ENCODE data around the gene MAL.

GRCh38 chr2:95072424-95072823 is 46.9 kb downstream of the MAL start:
- TF ChIP-seq CTCF (IDR thresholded peaks at IDR 0.05; ENCODE audit: insufficient read depth, low read depth, low read length) (no peak), EZH2 (IDR thresholded peaks at IDR 0.05; ENCODE audit: insufficient read depth, low read length) (no peak)
